Measurements from ENCODE around the gene ZDHHC11B.

GRCh38 chr5:746258-746761, 38.2 kb downstream of the ZDHHC11B start:
- TF ChIP-seq CTCF (IDR thresholded peaks at IDR 0.05) (no peak), POLR2A (IDR thresholded peaks at IDR 0.05) (no peak)

All from right lobe of liver (tissue), 4 donors.